ENCODE results near the gene PTPRF. TPM values are rescaled to one million over a fixed set of nuclear protein-coding genes. Genes with fewer than 3 reads are reported as not detected.
A peak's percentile ranks its signal among the peaks of the same experiment; 100 is the strongest.

Gene PTPRF
- total and polyA plus RNA-seq, 4 donors, result 41.2 to 241 (median 85.6) TPM

DNA sequence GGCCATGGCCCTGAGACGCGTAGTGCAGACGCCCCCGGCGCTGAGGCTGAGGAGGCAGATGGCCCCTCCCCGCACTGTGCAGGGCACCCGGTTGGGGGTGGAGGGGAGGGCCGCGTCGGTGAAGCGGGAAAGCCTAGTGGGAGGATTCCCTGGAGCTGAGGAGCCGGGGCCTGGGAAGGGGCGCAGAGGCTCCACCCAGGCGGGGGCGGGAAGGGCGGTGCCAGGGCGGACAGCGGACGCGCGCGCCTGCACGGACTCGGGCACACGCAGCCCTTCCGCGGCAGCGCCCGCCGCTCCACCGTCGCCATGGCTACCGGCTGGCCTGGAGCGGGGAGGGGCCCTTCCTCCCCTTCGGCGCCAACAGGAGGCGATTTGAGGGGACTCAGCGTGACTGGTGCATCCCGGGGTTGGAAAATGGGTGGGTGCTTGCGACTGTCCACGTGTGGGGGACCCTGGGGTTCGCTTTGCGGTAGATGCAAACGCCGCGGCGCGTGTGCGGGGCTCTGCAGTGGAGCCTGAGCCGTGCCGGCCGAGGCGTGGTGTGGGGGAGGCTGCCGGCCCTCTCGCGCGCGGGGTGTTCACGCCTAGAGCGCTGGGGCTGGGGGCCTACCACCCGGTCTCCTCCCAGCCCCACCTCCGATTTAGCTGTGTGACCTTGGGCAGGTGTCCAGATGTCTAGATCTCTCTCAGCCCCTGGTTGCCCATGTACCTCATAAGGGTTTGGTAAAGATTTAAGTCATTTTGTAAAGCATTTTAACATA, 35.1 kb downstream of the PTPRF start:
- peak; percentile 62 for DNase-seq (ENCODE audit: low spot score)
- no peak overlapping the region for H3K9ac ChIP-seq (ENCODE audit: low read depth in 1 of 2, low read length in 2 of 2)
- peaks cover 2 to 29% (median 5%) of the 10 kb centered on the region in 4 donors for H3K36me3 ChIP-seq (ENCODE audit: control insufficient read depth in 4 of 4, insufficient read depth in 3 of 4, low read depth in 1 of 4, low read length in 3 of 4)
- H3K27ac ChIP-seq (ENCODE audit: low read depth in 1 of 2, low read length in 2 of 2), result no peak overlapping the region
- TF ChIP-seq, protein P1, sequence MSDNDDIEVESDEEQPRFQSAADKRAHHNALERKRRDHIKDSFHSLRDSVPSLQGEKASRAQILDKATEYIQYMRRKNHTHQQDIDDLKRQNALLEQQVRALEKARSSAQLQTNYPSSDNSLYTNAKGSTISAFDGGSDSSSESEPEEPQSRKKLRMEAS (IDR thresholded peaks at IDR 0.05), result no peak
- no peak for TF ChIP-seq SP1 (IDR thresholded peaks at IDR 0.05)
- H3K4me1 ChIP-seq (ENCODE audit: control insufficient read depth in 4 of 4, insufficient read depth in 4 of 4, low read length in 3 of 4), result peaks cover 0 to 2% (median under 1%) of the 10 kb centered on the region in 4 donors
- WGBS, result 69% methylated on average over 62 of the region's 62 CpGs
- H3K9me3 ChIP-seq (ENCODE audit: control insufficient read depth in 4 of 4, low read length in 3 of 4), result no peaks in the 10 kb centered on the region
- H3K4me3 ChIP-seq (ENCODE audit: low read depth in 1 of 3, low read length in 3 of 3), result peak overlapping the region in 1 of 3 donors; percentile 32
- H3K27me3 ChIP-seq (ENCODE audit: control insufficient read depth in 4 of 4, insufficient read depth in 4 of 4, low read length in 3 of 4), result no peaks in the 10 kb centered on the region

DNA sequence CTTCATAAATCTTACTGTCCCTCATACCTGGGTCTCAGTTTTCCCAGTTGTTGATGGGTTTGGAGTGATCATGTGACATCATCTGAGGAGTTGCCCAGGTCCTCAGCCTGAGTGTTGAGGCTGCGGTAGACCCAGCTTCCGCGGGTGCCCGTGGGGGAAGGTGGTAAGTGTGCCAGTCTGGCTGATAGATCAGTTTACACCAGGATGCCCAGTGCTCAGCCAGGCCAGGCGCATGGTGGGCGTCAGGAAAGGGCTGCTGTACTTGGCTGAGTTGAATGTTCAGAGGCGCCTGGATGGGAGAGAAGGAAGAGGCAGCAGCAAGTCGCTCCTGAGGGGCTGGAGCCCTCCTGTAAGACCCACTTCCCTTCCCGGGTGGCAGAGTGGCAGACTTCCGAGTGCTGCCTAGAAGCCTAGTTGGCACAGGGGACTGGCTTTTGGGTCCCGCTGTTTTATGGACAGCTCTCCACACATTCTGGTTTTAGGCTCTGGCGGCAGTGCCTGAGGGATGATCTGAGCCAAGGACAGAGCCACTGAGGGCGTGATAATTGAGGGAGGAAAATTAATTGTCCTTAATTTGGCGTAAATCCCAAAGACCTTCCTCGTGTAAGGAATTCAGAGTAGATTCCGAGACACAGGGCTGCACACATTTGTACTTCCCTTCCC, 35.8 kb downstream of the PTPRF start:
- Histone ChIP-seq H3K9me3 (ENCODE audit: control insufficient read depth in 4 of 4, low read length in 3 of 4) (no peaks in the 10 kb centered on the region), H3K27me3 (ENCODE audit: control insufficient read depth in 4 of 4, insufficient read depth in 4 of 4, low read length in 3 of 4) (no peaks in the 10 kb centered on the region), H3K9ac (ENCODE audit: low read depth in 1 of 2, low read length in 2 of 2) (no peak overlapping the region), H3K4me3 (ENCODE audit: low read depth in 1 of 3, low read length in 3 of 3) (no peak overlapping the region), H3K36me3 (ENCODE audit: control insufficient read depth in 4 of 4, insufficient read depth in 3 of 4, low read depth in 1 of 4, low read length in 3 of 4) (peaks cover 2 to 31% (median 4%) of the 10 kb centered on the region in 4 donors), H3K27ac (ENCODE audit: low read depth in 1 of 2, low read length in 2 of 2) (no peak overlapping the region), H3K4me1 (ENCODE audit: control insufficient read depth in 4 of 4, insufficient read depth in 4 of 4, low read length in 3 of 4) (peaks cover 2 to 6% (median 4%) of the 10 kb centered on the region in 4 donors)
- TF ChIP-seq SP1 (IDR thresholded peaks at IDR 0.05), result no peak
- no peak for TF ChIP-seq EGR1 (IDR thresholded peaks at IDR 0.05; ENCODE audit: low read depth in 2 of 2)
- TF ChIP-seq YY1 (IDR thresholded peaks at IDR 0.05), result no peak
- no peak for TF ChIP-seq FOXA2 (IDR thresholded peaks at IDR 0.05)
- TF ChIP-seq, protein P2, sequence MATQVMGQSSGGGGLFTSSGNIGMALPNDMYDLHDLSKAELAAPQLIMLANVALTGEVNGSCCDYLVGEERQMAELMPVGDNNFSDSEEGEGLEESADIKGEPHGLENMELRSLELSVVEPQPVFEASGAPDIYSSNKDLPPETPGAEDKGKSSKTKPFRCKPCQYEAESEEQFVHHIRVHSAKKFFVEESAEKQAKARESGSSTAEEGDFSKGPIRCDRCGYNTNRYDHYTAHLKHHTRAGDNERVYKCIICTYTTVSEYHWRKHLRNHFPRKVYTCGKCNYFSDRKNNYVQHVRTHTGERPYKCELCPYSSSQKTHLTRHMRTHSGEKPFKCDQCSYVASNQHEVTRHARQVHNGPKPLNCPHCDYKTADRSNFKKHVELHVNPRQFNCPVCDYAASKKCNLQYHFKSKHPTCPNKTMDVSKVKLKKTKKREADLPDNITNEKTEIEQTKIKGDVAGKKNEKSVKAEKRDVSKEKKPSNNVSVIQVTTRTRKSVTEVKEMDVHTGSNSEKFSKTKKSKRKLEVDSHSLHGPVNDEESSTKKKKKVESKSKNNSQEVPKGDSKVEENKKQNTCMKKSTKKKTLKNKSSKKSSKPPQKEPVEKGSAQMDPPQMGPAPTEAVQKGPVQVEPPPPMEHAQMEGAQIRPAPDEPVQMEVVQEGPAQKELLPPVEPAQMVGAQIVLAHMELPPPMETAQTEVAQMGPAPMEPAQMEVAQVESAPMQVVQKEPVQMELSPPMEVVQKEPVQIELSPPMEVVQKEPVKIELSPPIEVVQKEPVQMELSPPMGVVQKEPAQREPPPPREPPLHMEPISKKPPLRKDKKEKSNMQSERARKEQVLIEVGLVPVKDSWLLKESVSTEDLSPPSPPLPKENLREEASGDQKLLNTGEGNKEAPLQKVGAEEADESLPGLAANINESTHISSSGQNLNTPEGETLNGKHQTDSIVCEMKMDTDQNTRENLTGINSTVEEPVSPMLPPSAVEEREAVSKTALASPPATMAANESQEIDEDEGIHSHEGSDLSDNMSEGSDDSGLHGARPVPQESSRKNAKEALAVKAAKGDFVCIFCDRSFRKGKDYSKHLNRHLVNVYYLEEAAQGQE (IDR thresholded peaks at IDR 0.05), result no peak
- no peak for TF ChIP-seq GABPA (IDR thresholded peaks at IDR 0.05 in 1 of 2, conservative IDR thresholded peaks at IDR 0.05 in 1 of 2)
- TF ChIP-seq, protein P1 (IDR thresholded peaks at IDR 0.05), result no peak
- no peak for TF ChIP-seq RXRA (IDR thresholded peaks at IDR 0.05)
- TF ChIP-seq FOXA1 (IDR thresholded peaks at IDR 0.05), result no peak
- no peak for TF ChIP-seq HNF4G (IDR thresholded peaks at IDR 0.05)
- TF ChIP-seq, protein P3, sequence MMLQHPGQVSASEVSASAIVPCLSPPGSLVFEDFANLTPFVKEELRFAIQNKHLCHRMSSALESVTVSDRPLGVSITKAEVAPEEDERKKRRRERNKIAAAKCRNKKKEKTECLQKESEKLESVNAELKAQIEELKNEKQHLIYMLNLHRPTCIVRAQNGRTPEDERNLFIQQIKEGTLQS (IDR thresholded peaks at IDR 0.05), result no peak
- TF ChIP-seq, protein P4, sequence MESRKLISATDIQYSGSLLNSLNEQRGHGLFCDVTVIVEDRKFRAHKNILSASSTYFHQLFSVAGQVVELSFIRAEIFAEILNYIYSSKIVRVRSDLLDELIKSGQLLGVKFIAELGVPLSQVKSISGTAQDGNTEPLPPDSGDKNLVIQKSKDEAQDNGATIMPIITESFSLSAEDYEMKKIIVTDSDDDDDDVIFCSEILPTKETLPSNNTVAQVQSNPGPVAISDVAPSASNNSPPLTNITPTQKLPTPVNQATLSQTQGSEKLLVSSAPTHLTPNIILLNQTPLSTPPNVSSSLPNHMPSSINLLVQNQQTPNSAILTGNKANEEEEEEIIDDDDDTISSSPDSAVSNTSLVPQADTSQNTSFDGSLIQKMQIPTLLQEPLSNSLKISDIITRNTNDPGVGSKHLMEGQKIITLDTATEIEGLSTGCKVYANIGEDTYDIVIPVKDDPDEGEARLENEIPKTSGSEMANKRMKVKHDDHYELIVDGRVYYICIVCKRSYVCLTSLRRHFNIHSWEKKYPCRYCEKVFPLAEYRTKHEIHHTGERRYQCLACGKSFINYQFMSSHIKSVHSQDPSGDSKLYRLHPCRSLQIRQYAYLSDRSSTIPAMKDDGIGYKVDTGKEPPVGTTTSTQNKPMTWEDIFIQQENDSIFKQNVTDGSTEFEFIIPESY (IDR thresholded peaks at IDR 0.05), result no peak
- 93% methylated on average over 16 of the region's 16 CpGs for WGBS
- no peak for DNase-seq (ENCODE audit: low spot score)
